ENCODE results near the gene C1orf210.
A peak's percentile ranks its signal among the peaks of the same experiment; 100 is the strongest.

C1orf210 gene

DNA sequence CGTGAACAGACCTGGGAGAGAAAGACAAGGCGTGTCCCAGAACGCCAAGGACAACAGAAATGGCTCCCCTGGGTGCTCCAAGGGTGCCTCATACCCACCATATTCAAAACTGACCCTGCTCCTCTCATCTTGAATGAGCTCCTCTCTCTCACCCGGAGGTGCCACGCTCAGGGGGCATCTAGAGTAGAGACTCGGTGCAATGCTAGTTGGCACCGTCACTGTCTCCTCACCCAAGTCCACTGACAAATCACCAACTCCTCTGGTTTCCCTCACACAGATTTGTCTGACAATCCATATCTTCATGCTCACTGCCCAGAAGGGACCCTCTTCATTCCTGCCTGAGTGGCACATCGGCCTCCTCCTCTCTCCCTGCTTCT, 10.6 kb downstream of the C1orf210 start:
- TF ChIP-seq, protein P1, sequence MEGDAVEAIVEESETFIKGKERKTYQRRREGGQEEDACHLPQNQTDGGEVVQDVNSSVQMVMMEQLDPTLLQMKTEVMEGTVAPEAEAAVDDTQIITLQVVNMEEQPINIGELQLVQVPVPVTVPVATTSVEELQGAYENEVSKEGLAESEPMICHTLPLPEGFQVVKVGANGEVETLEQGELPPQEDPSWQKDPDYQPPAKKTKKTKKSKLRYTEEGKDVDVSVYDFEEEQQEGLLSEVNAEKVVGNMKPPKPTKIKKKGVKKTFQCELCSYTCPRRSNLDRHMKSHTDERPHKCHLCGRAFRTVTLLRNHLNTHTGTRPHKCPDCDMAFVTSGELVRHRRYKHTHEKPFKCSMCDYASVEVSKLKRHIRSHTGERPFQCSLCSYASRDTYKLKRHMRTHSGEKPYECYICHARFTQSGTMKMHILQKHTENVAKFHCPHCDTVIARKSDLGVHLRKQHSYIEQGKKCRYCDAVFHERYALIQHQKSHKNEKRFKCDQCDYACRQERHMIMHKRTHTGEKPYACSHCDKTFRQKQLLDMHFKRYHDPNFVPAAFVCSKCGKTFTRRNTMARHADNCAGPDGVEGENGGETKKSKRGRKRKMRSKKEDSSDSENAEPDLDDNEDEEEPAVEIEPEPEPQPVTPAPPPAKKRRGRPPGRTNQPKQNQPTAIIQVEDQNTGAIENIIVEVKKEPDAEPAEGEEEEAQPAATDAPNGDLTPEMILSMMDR (conservative IDR thresholded peaks at IDR 0.05; ENCODE audit: low read length), result no peak
- TF ChIP-seq EZH2phosphoT487 (IDR thresholded peaks at IDR 0.05; ENCODE audit: borderline replicate concordance), result no peak
- peaks cover 8% of the 10 kb centered on the region for H3K4me1 ChIP-seq (ENCODE audit: insufficient read depth, low read length, poor library complexity, severe bottlenecking)
- no peak overlapping the region for H3K9ac ChIP-seq (ENCODE audit: low read depth, low read length, poor library complexity, severe bottlenecking)
- H3K36me3 ChIP-seq (ENCODE audit: insufficient read depth, low read length), result no peaks in the 10 kb centered on the region
- H3K4me2 ChIP-seq (ENCODE audit: low read depth, low read length, poor library complexity, severe bottlenecking), result peak overlapping the region; percentile 59
- peaks cover 81% of the 10 kb centered on the region for H3K27me3 ChIP-seq (ENCODE audit: insufficient read depth, low read length, poor library complexity, severe bottlenecking)
- H3K9me3 ChIP-seq (ENCODE audit: insufficient read depth, low read depth, low read length), result no peaks in the 10 kb centered on the region
- no peaks in the 10 kb centered on the region for H3K79me2 ChIP-seq (ENCODE audit: insufficient read depth, low read length)
- H3F3A ChIP-seq (ENCODE audit: low read depth), result no peaks in the 10 kb centered on the region
- no peaks in the 10 kb centered on the region for H3K9me2 ChIP-seq (replicated peaks; ENCODE audit: low read depth, low read length)
- H2AFZ ChIP-seq (ENCODE audit: low read length), result peak overlapping the region; percentile 90
- peak overlapping the region; percentile 32 for H3K4me3 ChIP-seq (ENCODE audit: low read length, poor library complexity, severe bottlenecking)
- no peaks in the 10 kb centered on the region for H4K20me1 ChIP-seq (ENCODE audit: insufficient read depth, low read length, poor library complexity, severe bottlenecking)

DNA sequence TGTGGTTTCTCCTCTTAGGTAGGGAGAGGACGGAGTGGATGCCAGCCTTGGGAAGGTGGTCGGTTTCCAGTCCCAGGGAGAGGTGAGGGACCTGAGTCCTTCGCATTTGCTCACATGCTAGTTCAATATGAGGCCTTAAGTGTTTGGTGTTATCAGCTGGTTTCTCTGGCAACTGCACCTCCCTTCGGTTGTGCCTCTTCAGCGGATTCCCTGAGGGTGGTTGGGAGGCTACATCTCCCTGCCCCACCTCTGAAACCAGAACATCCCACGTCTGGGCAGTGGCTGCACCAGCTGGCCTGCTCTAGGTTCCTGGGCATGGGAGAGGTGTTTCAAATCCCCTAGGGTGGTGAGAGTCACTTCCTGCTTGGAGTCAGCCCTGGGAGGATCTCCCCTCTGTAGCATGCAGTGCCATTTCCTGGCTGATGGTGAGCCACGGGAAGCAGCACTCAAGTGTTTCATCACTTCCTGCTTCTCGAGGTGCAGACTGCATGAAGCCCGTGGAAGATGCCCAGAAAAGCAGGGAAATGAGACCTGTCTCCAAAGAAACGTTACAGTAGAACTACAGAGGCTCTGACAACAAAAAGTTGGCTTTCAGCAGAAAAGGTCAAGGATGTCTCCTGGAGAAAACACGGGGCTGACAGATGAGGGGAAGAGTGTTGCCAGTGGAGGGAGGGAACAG, 11.1 kb downstream of the C1orf210 start:
- peak overlapping the region; percentile 90 for H2AFZ ChIP-seq (ENCODE audit: low read length)
- H3F3A ChIP-seq (ENCODE audit: low read depth), result no peaks in the 10 kb centered on the region
- no peaks in the 10 kb centered on the region for H3K9me3 ChIP-seq (ENCODE audit: insufficient read depth, low read depth, low read length)
- H3K9ac ChIP-seq (ENCODE audit: low read depth, low read length, poor library complexity, severe bottlenecking), result no peak overlapping the region
- H3K4me3 ChIP-seq (ENCODE audit: low read length, poor library complexity, severe bottlenecking), result peak overlapping the region; percentile 32
- peak overlapping the region; percentile 59 for H3K4me2 ChIP-seq (ENCODE audit: low read depth, low read length, poor library complexity, severe bottlenecking)
- no peaks in the 10 kb centered on the region for H3K9me2 ChIP-seq (replicated peaks; ENCODE audit: low read depth, low read length)
- H3K36me3 ChIP-seq (ENCODE audit: insufficient read depth, low read length), result no peaks in the 10 kb centered on the region
- no peaks in the 10 kb centered on the region for H4K20me1 ChIP-seq (ENCODE audit: insufficient read depth, low read length, poor library complexity, severe bottlenecking)
- TF ChIP-seq, protein P1 (conservative IDR thresholded peaks at IDR 0.05; ENCODE audit: low read length), result no peak
- TF ChIP-seq EZH2phosphoT487 (IDR thresholded peaks at IDR 0.05; ENCODE audit: borderline replicate concordance), result no peak
- H3K4me1 ChIP-seq (ENCODE audit: insufficient read depth, low read length, poor library complexity, severe bottlenecking), result peaks cover 8% of the 10 kb centered on the region
- peaks cover 79% of the 10 kb centered on the region for H3K27me3 ChIP-seq (ENCODE audit: insufficient read depth, low read length, poor library complexity, severe bottlenecking)
- no peaks in the 10 kb centered on the region for H3K79me2 ChIP-seq (ENCODE audit: insufficient read depth, low read length)

GRCh38 chr1:43273708-43274107, 11.7 kb downstream of the C1orf210 start:
- Histone ChIP-seq H3K4me2 (ENCODE audit: low read depth, low read length, poor library complexity, severe bottlenecking) (peak overlapping the region; percentile 59), H3K27me3 (ENCODE audit: insufficient read depth, low read length, poor library complexity, severe bottlenecking) (peaks cover 75% of the 10 kb centered on the region), H3K36me3 (ENCODE audit: insufficient read depth, low read length) (no peaks in the 10 kb centered on the region), H3K79me2 (ENCODE audit: insufficient read depth, low read length) (no peaks in the 10 kb centered on the region), H3K9me3 (ENCODE audit: insufficient read depth, low read depth, low read length) (no peaks in the 10 kb centered on the region), H3K4me1 (ENCODE audit: insufficient read depth, low read length, poor library complexity, severe bottlenecking) (peaks cover 8% of the 10 kb centered on the region), H4K20me1 (ENCODE audit: insufficient read depth, low read length, poor library complexity, severe bottlenecking) (no peaks in the 10 kb centered on the region), H3K9me2 (replicated peaks; ENCODE audit: low read depth, low read length) (no peaks in the 10 kb centered on the region), H3K9ac (ENCODE audit: low read depth, low read length, poor library complexity, severe bottlenecking) (no peak overlapping the region), H3F3A (ENCODE audit: low read depth) (no peaks in the 10 kb centered on the region), H3K4me3 (ENCODE audit: low read length, poor library complexity, severe bottlenecking) (no peak overlapping the region), H2AFZ (ENCODE audit: low read length) (peak overlapping the region; percentile 90; the same call in 1 of the 2 replicates)
- no peak for TF ChIP-seq EZH2phosphoT487 (IDR thresholded peaks at IDR 0.05; ENCODE audit: borderline replicate concordance)
- TF ChIP-seq, protein P1 (conservative IDR thresholded peaks at IDR 0.05; ENCODE audit: low read length), result no peak

All from Loucy (cell line).